Activated naive CD8-positive, alpha-beta T cell (primary cell): Measurements from ENCODE around the gene B4GALNT2.

ENCODE experiments used
- H3K27ac Mint-ChIP-seq: one replicate; pipeline ENCODE4 v1.8.0; 2021; ENCODE audit warnings: mixed read lengths
- H3K27me3 Mint-ChIP-seq: one replicate; pipeline ENCODE4 v1.8.0; 2021; ENCODE audit warnings: mixed read lengths
- H3K36me3 Mint-ChIP-seq: one replicate; pipeline ENCODE4 v1.8.0; 2021; ENCODE audit warnings: mixed read lengths
- H3K4me1 Mint-ChIP-seq: one replicate; pipeline ENCODE4 v1.8.0; 2021; ENCODE audit warnings: low read depth, mixed read lengths
- H3K4me3 Mint-ChIP-seq: one replicate; pipeline ENCODE4 v1.8.0; 2021; ENCODE audit warnings: mild to moderate bottlenecking, mixed read lengths
- H3K9me3 Mint-ChIP-seq: one replicate; pipeline ENCODE4 v1.8.0; 2021; ENCODE audit warnings: low read depth, mixed read lengths

B4GALNT2 gene

DNA sequence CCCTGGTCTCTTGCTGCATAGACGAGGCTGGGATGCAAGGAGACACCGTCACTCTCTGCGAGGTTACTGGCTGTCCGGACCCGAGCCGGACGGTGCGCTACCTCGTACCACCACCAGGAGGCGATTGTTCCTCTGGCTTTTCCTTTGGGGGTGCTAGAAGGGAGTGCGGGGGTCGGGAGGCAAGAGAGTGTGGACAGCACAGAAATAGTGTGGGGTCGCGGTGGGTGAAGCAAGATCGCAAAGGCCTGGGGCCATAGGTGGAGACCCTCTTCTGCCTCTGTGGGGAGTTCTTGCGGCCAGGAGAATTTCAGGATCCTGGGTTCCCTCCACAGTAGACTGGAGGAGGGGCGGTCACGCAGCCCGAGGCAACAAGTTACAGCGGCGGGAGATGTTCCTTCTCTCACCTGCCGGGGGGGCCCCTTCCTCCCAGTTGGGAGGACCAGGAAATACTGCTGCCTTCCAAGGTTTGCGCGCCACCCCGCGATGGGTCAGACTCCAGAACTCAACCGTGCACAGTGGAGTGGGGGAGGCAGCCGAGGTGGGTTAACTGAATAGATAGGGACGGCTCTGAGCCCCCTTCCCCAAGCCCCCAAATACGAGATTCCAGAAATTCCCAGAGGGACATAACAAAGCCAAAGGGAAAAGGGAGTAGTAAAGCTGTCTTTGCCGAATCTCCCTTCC is 91.1 kb downstream of the B4GALNT2 start:
- H3K27me3 Mint-ChIP-seq = peaks cover 2% of the 10 kb centered on the region
- H3K9me3 Mint-ChIP-seq = no peaks in the 10 kb centered on the region
- H3K27ac Mint-ChIP-seq = no peak overlapping the region
- H3K36me3 Mint-ChIP-seq = no peaks in the 10 kb centered on the region
- H3K4me3 Mint-ChIP-seq = peak overlapping the region; percentile 84
- H3K4me1 Mint-ChIP-seq = peaks cover 31% of the 10 kb centered on the region

DNA sequence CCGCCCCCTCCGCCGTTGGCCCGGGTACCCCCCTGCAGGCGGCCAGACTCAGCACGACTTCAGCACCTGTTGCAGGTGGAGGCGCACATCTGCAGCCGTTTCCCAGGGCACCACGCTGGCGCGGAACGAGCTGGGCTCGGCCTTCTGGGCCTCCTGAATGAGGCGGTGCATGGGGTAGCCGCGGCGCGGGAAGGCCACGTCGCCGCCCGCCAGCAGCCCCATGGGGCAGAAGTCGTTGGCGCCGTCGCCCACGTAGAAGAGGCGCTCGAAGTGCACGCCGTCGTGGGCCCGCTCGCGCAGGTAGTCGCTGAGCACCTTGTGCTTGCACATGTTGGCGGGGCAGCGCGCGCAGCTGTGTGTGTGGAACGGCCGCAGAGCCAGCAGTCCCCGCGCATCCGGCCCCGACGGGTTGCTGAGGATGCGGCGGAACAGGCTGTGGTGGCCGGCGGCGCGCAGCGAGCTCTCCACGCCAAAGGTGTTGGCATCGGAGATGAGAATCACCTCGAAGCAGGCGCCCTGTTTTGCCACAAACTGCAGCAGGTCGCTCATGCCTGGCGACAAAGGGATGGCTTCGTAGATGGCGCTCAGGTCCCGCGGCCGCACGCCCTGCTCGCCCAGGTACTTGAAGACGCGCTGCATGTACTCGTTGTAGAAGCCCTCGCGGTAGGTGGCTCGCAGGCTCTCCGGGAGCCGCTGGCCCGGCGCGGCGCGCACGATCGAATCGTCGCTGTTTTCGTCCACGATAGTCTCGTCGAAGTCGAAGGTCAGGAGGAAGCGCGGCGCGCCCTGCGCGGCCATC is 91.8 kb downstream of the B4GALNT2 start:
- Mint-ChIP-seq H3K9me3 (no peaks in the 10 kb centered on the region), H3K27ac (no peak overlapping the region), H3K4me3 (peak overlapping the region; percentile 70), H3K36me3 (no peaks in the 10 kb centered on the region), H3K27me3 (peaks cover 2% of the 10 kb centered on the region), H3K4me1 (peaks cover 24% of the 10 kb centered on the region)

DNA sequence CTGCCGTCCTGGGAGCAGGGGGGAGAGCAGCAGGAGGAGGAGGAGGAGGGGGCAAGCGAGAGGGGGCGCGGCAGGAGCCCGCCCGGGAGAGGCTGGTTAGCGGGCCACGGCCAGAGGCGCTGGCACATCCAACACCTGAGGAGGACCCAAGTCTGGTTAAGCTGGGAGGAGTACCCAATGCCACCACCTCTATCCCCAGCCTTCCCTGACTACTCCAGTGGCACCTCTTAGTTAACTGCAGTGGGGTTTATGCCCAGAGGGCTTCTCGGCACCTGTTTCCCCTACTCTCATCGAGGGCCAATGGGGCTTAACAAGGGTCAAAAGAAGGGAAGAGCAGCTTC is 92.4 kb downstream of the B4GALNT2 start:
- Mint-ChIP-seq H3K36me3 (no peaks in the 10 kb centered on the region), H3K4me1 (peaks cover 23% of the 10 kb centered on the region), H3K27ac (no peak overlapping the region), H3K27me3 (peaks cover 5% of the 10 kb centered on the region), H3K4me3 (peak overlapping the region; percentile 70), H3K9me3 (no peaks in the 10 kb centered on the region)

DNA sequence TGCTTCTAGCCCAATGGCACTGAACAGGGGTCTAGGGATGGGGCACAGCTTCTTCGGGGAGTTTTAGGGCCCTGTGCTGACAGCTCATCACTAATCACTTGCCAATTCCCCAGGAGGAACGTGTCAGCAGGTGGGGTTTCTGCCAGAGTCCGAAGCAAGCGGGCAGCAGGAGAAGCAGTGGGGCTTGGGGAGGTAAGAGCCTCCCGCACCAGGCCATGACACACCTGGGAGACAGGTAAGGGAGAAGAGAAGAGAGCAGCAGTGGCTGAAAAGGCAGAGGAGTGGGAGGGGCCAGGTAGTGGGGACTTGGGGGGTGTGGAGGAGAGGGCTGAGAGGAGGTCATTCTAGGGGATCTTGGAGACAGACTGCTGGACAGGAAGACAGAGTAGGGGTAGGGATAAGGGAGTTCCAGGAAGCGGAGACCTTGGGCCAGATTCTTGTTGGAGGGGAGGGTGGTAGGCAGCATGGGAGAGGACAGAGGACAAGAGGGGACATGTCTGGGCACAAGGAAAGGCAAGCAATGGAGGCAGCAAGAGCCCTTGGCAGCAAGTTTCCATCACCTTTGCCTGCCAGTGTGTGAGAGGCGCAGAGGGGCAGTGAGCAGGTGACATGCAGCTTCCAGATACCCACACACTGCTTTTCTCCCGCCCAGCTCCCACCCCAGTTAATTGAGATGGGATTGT is 93.1 kb downstream of the B4GALNT2 start:
- no peak overlapping the region for H3K27ac Mint-ChIP-seq
- peaks cover 5% of the 10 kb centered on the region for H3K27me3 Mint-ChIP-seq
- H3K36me3 Mint-ChIP-seq = no peaks in the 10 kb centered on the region
- no peaks in the 10 kb centered on the region for H3K9me3 Mint-ChIP-seq
- peaks cover 20% of the 10 kb centered on the region for H3K4me1 Mint-ChIP-seq
- peak overlapping the region; percentile 35 for H3K4me3 Mint-ChIP-seq
